ENCODE measurements around the gene CDYL. TPM values are rescaled to one million over a fixed set of nuclear protein-coding genes. Genes with fewer than 3 reads are reported as not detected.
A peak's percentile ranks its signal among the peaks of the same experiment; 100 is the strongest.
"Not testable (repeated sequence)": the region's sequence is repeated elsewhere in the genome, so short reads cannot be mapped to it uniquely, and the experiment has no call there.

CDYL gene
- total and polyA plus RNA-seq, 9 donors = 9.9 to 71.3 (median 45.1) TPM

DNA sequence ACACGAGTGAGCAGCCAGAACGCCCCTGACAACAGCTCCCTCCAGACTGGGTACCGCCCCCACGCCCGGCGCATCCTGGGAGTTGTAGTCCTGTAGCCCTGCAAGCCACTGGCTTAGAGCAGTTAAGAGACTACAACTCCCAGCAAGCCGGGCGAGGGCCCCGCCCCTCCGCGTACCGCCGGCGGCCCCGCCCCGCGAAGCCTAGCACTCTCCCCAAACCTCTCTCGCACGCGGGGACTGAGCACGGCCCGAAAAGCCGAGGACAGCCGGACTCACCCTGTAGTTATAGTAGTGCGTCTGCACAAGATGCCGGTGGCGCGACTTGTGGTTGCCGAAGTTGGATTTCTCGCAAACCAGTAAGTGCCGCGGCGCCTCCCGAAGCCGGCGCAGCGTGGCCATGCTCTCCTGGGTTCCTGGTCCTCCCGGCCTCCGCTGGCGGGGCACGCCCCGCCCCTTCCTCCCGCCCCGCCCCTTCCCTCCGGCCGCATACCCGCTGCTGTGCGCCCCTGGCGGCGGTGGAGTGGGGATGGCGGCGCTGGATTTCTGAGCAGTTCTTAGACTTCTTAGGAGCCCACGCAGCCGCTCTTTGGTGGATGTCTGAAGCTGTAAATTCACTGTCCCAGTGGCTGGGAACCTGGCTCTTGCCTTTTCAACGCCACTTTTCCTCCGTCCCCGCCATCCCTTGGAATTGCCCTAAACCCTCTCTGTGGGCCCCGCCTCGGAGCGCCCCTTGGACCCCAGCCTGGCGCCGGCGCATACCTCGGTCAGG, 227.6 kb downstream of the CDYL start, which contains the start of gene RPP40:
Gene RPP40, minus strand, starts transcription at position 434 of the 769 bp plus-strand sequence. Its CDS starts 35 bp downstream, at position 399.
- no peaks in the 10 kb centered on the region for H3K27me3 ChIP-seq
- H3K9me3 ChIP-seq = no peaks in the 10 kb centered on the region
- peak within 1 kb of the TSS; percentile 64 for H3K4me3 ChIP-seq
- H3K27ac ChIP-seq = peak within 1 kb of the TSS; percentile 79 to 86
- no peaks in the 10 kb centered on the region for H3K4me1 ChIP-seq (ENCODE audit: insufficient read depth)
- TF ChIP-seq EP300 (IDR thresholded peaks at IDR 0.05) (no peak), POLR2A (IDR thresholded peaks at IDR 0.05) (peak; percentile 46)
- TF ChIP-seq, protein P1, sequence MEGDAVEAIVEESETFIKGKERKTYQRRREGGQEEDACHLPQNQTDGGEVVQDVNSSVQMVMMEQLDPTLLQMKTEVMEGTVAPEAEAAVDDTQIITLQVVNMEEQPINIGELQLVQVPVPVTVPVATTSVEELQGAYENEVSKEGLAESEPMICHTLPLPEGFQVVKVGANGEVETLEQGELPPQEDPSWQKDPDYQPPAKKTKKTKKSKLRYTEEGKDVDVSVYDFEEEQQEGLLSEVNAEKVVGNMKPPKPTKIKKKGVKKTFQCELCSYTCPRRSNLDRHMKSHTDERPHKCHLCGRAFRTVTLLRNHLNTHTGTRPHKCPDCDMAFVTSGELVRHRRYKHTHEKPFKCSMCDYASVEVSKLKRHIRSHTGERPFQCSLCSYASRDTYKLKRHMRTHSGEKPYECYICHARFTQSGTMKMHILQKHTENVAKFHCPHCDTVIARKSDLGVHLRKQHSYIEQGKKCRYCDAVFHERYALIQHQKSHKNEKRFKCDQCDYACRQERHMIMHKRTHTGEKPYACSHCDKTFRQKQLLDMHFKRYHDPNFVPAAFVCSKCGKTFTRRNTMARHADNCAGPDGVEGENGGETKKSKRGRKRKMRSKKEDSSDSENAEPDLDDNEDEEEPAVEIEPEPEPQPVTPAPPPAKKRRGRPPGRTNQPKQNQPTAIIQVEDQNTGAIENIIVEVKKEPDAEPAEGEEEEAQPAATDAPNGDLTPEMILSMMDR (IDR thresholded peaks at IDR 0.05) = peak; percentile 76 to 96 (median 81)
- intact Hi-C loops (cut with DNase I) = no loop called here
- H3K36me3 ChIP-seq = no peaks in the 10 kb centered on the region
- 0% methylated on average over 56 to 64 of the region's 64 CpGs for WGBS, 3 donors
- peak; percentile 97 to 99 (median 99) for DNase-seq

DNA sequence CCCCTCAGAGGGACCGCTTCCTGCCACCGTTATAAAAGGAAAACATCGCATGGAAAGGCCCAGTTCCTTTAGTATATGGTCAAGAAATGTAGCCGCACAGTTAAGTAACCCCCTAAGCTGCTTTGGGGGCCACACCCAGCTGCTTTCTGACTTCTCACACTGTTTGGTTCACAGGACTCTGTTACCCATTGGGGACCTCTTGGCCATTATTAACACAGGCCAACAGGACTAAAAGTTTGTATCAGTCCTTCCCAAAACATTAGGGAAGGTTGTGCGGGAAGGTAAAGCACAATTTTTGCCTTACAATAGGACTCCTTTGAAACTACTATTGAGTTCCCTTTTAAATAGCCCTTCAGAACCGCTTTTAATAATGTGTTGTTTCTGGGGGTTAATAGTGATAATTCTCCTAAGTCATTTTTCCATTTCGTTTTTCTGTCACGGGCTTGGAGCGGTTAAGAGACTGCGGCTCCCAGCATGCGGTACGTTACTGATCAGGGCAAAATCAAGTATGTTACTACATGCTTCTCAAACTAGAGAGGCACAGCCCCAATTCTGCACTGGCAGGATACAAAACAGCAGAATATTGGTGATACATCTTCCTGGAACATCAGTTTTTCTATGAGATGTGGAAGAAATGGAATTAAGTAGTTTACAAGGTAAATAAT, 228.3 kb downstream of the CDYL start:
- Histone ChIP-seq H3K4me3 (peak overlapping the region; percentile 64), H3K4me1 (ENCODE audit: insufficient read depth) (no peaks in the 10 kb centered on the region), H3K9me3 (no peaks in the 10 kb centered on the region), H3K27ac (peak overlapping the region; percentile 79 to 86), H3K36me3 (no peaks in the 10 kb centered on the region), H3K27me3 (no peaks in the 10 kb centered on the region)
- TF ChIP-seq, protein P1 (IDR thresholded peaks at IDR 0.05) = no peak
- WGBS, 3 donors = 45 to 49% (median 48%) methylated on average over 12 of the region's 12 CpGs
- intact Hi-C loops (cut with DNase I) = no loop called here
- DNase-seq = no peak

- H3K4me3 ChIP-seq; H3K27me3 ChIP-seq; DNase-seq; H3K4me1 ChIP-seq (ENCODE audit: insufficient read depth); H3K27ac ChIP-seq; intact Hi-C loops (cut with DNase I); H3K36me3 ChIP-seq; H3K9me3 ChIP-seq: not testable (repeated sequence)
- 89 to 99% (median 96%) methylated on average over 5 of the region's 5 CpGs for WGBS, 3 donors
These were observed 228.8 kb downstream of the CDYL start for GRCh38 chr6:5005038-5005433.

Other genes starting within 250 kb of the CDYL start
- 10 to 100 TPM in 1 of 7 donors, 1 to 10 TPM in 6; 2.2 to 11.6 (median 5.7) TPM for gene RPP40, start 227.6 kb downstream of the CDYL start, total RNA-seq
- gene RPP40, start 227.6 kb downstream of the CDYL start, polyA plus RNA-seq = 1 to 10 TPM; 6.0 to 7.9 TPM

Measured in ovary (tissue), 9 donors.